AG20443 (cell line): Measurements from ENCODE around the gene ACAN.

ENCODE experiments used
- DNase-seq: peaks from one replicate; pipeline ENCODE4 v3.0.0; 2012; ENCODE audit warnings: low spot score, mixed read lengths

ACAN gene

DNA sequence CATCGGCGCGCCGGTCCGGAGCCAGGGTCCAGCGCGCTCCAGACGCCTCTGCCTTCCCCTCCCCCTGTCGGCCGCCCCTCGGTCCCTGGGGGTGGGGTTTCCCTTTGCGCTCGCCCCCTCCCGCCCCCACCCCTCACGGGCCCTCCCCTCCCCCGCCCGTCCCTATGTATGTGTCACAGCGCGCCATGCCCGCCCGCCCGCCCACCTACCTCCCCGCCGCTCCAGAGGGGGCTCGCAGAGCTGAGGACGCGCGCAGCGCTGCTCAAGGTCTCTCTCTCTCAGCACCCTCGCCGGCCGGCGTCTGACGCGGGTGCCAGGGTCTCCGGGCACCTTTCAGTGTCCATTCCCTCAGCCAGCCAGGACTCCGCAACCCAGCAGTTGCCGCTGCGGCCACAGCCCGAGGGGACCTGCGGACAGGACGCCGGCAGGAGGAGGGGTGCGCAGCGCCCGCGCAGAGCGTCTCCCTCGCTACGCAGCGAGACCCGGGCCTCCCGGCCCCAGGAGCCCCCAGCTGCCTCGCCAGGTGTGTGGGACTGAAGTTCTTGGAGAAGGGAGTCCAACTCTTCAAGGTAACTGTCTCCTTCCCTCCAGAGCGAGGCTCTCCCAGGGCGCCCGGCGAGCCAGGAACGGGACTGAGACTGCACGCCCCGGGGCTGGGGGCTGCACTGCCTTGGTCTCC lies at the start of gene ACAN:
ACAN (plus strand) TSS at position 196 of the 679 bp plus-strand sequence. CDS start 32,771 bp downstream, outside the sequence.
- no peak for DNase-seq

DNA sequence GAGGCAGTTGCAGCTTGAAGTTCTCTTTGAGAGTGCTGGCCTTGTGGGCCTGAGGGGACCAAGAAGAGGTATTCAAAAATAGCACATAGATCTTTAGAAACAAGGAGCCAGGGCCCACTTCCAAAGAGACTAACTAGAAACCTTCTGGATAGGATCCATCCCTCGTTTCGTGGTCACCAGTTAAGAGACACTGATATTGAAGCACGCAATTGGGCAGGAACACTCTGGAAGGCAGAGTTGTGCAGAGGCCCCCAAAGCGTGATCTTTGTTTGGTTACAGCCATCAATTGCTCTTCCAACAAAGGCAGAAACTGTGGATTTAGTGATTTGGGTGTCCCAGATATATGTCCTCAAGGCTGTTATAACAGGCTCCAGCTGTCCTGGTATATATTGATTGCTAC lies 46.7 kb upstream of the ACAN start:
- DNase-seq = no peak

DNA sequence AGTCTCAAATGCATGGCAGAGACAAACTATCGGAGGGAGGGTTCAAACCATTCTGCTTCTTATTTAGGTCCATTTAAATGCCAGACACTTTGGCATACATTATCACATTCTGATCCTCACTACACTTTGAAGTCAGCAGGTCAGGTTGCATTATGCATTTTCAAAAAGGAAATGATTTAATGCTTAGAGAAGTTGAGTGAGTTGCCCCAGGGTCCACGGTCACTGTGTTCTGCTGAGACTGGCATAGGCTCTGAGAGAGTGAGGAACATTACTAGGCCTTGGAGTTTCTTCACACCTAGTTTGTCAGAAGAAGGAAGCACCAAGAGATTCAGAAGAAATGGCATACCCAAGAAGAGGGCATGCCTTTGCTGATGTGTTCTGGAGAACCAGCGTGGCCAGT lies 46.3 kb upstream of the ACAN start:
- no peak for DNase-seq

DNA sequence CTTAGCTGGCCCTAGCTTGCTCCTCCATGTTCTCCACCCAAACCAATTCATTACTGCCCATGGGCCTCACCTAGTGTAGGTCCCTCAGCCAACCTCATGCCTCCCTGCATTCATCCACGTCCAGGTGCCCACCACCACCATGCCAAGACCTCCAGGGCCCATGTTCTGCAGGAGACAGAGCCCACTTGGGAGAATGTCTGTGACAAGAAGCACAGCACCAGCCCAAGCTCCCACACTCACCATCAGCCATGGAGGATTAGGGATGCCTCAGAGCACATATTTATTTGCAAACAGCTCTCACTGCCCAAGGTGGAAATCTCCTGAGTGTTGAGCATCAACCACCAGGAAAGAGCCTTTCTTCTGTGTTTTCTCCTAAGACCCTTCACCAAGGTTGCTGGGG lies 43.4 kb upstream of the ACAN start:
- DNase-seq = no peak

DNA sequence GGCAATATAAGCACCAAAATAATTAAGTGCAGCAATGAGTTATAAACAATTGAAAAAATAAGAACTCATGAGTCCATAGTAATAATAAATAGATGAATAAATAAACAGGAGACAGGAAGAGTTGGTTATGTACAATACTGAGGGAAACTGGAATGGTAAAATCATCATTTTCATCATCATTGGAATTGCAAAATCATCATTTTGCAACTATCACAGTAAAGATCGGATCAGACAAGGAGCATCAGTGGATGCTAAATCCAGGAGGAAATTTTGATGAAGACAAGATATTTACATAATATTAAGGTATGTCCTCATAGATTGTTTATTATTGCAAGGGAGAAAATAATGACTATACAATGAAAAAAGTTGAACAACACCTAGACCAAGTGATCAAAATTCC lies 38.8 kb upstream of the ACAN start:
- no peak for DNase-seq

DNA sequence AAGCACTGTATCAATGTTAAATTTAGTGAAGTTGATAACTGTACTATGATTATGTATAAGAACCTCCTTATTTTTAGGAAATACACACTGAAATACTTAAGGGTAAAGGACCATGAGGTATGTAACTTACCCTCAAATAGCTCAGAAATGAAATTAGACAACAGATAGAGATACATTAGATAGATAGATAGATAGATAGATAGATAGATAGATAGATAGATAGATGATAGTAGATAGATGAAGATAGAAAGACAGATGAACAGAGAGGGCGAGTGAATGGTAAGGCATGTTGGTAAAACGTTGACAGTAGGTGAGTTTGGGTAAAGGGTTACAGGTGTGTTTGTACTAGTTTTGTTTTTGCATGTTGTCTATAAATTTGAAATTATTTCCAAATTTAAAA lies 38.0 kb upstream of the ACAN start:
- no peak for DNase-seq

DNA sequence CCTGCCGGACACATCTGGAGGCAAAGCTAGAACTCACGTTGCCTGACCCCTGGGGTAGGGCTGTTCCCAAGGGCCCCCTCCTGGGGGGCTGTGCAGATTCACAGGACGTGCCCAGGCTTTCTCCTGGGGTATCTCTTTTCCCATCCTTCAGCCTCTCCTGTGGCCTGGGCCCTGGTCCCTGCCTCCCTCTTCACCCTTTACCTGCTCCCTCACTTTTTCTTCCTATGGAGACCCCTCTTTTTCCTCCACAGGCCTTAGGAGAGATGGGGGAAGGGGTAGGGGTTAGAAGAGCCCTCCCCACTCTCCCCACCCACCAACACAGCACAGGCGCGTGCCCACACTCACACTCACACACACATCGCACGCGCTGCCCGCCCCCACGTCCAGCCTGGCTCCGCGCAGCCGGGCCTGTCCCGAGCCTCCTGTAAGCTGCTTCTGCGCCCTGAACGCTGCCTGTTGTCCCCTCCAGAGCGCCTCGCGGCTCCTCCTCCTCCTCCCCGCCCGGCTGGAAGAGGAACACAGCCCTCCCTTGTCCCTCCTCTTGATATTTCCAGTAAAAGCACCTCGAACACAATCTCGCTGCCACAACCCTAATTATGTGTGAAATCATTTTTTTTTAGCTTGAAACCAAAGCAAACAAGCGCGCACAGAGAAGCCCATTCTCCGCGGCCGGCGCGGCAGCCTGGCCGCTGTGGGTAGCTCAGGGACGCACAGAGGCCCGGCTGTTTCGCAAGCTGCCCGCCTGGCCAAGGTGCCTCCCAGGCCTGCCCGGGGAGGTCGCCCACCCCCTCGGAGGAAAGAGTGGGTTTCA lies 33.9 kb upstream of the ACAN start:
- peak; percentile 56 for DNase-seq

DNA sequence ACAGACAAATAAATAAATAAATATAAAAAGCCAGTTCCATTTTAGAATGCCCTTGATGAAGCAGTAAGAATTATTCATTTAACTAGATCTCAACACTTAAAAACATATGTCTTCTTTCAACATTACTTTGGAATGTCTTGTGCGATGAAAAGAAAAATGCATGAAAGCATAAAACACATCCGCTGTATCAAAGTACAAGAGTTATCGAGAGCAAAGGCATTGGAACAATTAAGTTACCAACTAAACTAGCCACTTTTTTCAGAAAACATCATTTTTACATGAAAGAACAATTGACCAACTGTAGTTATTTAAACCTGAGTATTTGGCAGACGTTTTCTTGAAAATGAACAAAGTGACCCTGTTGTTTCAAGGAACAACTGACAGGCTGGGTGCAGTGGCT lies 27.5 kb upstream of the ACAN start:
- DNase-seq = no peak

DNA sequence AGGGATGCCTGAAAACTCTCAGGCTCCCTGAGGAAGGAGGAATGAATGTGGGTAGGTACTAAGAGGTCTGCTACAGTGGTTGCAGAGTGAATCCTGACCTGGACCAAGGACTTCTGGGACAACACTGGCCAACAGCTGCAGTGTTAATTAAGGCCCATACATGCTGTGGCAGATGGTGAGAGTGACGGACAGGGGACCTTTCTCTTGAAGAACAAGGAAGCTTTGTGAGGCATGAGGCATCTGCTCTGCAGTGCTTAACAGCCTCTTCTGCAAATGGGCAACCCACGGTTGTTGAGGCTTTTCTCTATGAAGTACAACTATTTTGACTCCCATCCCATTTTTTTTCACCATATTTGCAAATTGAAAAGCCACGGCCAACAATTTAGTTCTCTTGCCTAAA lies 26.6 kb upstream of the ACAN start:
- no peak for DNase-seq

DNA sequence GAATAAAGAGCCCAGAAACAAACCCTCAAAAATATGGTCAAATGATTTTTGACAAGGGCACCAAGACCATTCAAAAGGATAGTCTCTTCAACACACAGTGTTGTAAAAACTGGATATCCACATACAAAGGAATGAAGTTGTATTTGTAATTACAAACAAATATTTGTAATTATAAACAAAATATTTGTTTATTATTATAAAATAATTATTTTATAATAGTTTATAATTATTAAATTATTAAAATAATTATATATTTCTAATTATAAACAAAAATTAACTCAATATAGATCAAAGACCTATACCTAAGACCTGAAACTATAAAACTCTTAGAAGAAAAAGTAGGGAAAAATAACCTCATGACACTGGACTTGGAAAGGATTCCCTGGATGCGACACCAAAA lies 23.3 kb upstream of the ACAN start:
- no peak for DNase-seq

DNA sequence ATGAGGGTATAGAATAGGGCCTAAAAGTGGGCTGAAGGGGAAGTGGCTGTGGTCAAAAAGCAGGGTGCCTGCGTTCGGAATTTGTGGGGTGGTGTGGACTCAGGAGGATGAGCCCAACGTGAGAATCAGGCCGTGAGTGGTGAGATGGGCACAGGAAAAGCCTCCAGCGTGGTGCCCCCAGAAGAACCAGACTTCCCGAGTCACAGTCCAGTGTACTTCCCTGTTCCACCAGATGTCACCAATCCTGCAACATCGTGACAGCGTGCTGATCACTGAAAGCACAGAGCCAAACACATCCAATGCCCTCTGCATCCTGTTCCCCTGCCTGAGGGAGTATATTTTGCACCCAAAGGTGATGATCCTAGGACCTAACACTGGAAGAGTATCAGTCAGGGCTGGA lies 20.8 kb upstream of the ACAN start:
- no peak for DNase-seq

DNA sequence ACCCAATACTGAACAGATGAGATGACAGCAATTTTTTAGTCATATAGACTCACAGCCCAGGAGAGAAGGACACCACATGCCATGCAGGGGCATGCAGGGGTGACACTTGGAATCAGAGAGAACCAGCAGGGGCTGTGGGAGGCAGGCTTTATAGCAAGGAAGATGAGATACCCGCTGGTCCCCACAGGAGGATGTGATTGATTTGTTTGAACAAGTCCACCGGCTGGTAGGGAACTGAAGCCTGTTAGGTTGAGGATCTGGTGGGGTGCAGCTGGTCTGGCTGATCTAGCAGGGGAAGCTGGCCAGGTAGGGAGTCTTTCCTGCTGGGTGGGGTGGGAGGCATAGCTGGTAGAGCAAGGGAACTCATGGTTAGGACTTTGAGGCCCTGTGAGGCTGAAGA lies 18.0 kb upstream of the ACAN start:
- no peak for DNase-seq

DNA sequence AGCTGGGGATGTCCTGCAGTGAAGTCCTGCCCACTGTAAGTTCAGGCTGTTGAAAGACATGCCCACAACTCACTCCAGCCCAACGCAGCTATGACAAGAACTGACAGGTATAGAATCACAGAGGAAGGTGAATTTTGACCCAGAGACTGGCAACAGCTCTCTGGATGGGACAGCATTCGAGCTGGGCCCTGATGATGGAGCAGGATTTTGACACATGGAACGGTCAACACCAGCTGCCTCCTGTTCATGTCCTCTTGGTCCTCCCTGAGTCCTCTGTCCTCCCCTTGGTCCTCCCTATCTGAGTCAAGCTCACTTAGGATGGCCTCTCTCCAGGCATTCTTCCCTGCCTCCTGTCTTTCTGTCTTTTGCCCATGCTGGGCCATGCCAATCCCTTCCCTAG lies 15.2 kb upstream of the ACAN start:
- no peak for DNase-seq

DNA sequence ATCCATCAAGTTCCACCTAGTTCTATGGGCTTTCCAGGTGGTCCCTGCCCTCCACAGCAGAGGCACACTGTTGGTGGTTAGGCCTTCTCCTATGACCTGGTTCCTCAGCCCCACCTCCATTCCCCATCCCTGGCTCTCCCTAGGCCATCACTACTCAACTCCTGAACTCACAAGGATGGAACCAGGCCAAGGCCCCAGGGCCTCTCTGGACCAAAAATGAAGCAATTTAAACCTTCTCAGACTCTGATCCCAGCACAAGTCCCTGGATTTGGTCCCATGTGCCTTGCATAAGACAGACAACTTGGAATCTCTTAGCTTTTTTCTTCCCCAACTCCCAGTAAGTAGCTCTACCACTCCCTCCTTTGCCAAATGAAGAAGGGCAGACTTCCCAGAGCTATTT lies 14.4 kb upstream of the ACAN start:
- no peak for DNase-seq

DNA sequence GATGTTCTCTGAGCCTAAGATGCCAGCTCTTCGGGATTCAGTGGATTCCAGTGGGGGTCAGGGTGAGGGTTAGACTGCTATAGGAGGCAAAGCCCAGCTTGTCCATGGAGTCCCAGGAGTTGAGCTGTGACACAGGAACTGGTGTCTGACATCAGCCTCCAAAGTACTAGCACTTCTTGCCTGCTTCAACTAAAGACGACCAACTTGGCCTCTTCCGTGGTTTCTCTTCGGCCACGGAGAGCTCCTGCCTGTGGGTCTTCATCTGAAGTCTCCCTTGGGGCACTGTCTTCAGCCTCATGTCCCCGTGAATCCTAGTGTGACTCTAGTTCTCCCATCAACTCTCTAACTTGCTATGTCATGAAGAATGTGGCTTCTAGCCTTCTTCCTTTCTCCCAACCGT lies 12.8 kb upstream of the ACAN start:
- DNase-seq = no peak

DNA sequence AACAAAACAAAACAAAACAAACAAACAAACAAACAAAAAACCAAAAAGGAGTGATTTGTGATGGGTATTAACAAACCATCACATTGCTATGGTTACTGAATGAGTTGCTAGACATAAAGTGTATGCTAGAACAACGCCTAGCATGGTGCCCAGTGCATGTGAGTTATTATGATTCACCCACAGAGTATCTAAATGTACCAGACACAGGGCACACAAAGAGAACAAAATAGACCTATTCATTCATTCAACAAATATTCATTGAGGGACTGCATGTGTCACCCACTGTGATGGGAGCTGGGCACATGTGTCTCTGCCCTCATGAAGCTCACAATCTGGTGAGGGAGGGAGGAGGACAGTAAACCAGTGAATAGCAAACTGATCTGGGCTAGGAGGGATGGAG lies 11.6 kb upstream of the ACAN start:
- DNase-seq = no peak

DNA sequence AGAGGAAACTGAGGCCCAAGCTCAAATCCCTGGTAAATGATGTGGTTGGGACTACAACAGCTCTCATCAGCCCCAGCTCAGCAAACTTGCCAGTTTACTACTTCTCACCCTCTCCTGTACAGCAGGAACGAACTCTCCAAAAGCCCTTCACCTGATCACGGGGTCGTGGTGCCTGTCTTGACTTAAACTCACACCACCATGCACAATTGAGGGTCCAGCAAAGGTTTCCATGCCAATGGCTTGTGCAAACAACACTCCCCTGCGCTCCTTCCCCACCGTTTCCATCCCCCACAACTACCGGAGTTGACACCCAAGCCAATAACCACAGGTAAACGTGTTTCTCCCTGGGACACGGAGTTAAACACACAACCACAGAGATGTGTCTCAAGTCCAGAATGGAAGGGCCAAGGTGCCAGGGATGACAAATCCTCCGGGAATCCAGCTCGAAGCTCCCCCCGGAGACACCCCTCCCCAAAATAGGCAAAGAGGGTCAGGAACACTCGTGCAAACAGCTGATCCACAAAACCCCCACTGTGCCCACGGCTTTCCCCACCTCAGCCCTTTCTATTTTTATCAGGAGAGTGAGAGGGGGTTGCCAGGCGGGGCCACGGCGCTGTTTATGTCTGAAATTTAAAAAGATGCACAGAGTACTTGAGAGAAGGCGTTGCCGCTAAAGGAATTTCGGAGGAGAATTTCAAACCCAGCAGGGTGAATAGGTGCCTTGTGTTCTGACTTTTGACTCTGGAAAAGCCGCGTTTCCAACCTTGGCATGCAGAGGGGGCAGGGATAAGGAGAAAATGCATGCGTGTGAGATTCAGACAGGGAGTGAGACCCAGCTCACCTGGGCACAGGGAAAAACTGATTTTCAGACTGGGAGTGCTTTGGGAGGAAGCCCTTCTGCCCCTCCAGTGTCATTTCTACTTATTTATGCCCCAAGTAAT lies 10.6 kb upstream of the ACAN start:
- no peak for DNase-seq

DNA sequence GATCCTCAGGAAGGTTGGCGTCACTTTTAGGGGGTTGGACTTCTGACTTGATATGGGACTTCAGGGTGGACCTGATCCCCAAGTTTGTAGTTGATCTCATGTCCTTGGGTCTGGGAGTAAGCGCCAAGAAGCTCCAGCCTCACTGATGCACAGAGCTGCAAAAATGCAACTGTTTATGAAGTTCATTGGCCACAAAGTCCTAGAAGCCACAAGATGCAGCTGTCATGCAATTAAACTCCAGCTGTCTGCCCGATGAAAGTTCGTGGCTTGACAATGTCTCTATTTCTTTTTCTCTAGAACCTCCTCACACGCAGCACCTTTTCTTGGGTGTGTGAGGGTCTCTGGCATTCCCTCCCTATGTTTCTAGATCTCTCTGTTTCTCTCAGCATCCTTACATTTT lies 9.2 kb upstream of the ACAN start:
- DNase-seq = no peak

DNA sequence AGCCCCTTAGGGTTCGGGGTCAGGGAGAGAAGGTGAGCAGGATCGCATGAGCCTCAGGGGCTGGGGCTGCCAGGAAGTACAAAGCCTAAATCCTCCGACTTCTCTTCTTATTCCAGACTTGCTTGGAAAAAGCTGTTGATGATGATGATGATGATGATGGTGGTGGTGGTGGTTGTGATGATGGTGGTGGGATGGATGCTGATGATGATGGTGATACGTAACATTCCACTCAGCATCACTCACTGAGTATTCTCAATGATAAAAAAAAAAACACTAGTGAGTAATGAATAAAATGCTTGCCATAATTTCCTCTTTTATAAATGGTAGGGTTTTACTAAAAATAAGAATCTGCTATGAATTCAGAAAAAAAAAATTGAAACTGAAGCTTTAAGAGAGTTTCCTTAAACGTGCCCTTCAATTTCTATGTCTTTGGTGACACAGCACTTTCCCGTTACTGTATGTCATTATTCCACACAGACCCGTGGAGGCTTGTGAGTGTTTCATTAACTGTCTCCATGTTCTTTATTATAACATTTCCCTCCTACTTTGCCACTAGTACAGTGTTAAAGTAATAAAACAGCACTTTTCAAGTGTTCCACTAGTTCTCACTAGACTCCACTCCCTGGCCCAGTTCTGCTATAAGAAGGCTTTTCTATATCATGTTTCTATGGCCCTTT lies 5.4 kb upstream of the ACAN start:
- no peak for DNase-seq

DNA sequence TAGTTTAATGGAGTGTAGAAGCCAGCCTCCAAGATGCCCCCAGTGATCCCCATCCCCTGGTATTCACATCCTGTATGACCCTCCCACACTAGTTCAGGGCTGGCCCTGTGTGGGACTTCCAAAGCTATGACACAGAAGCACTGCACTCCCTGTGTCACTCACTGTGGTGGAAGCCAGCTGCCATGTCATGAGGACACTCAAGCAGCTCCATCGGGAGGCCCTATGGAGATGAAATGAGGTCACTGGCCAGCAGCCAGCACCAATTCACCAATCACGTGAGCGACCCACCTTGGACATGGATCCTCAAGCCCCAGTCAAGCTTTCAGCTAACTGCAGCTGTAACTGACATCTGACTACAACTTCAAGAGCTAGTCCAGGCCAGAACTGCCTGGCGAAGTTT lies 3.9 kb upstream of the ACAN start:
- no peak for DNase-seq

DNA sequence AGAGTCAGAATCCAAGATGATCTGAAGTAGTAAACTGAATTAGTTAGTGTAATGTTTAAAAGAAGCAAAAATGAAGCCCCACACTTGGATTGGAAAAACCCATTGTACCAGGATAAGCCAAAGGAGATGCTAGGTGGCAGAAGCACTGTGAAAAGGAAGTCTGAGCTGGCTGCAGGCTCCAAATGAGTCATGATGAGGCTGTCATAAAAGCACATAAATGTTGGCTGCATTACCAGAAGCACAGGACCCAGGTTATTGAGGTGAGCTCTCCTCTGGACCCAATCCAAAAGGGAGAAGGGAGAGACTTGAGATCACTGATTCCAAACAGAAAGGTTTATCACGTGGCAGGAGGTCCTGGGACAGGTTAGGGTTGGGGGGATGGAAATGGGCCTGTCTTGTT lies 3.2 kb upstream of the ACAN start:
- DNase-seq = peak; percentile 42

DNA sequence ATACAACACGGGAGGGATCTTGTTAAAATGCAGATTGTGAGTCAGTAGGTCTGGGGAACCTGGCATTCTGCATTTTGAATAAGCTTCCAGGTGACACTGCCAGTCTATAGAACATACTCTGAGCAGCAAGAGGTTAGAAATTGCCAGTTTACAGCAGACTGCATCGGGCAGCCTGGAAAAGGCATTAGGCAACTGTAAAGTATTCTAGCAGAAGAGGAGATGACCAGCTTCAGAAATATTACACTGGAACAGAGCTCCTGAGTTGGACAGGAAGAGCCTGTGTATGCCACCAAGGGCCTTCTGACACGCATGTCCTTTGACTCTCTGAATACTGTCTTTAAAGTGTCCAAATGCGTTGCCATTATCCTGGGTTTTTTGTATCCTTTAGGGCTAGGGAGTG lies 2.5 kb upstream of the ACAN start:
- no peak for DNase-seq
